Kidney epithelial cell (primary cell): ENCODE results near the gene ST8SIA5. TPM values are rescaled to one million over a fixed set of nuclear protein-coding genes. Genes with fewer than 3 reads are reported as not detected.

ENCODE experiments used
- DNase-seq: peaks from one replicate; pipeline ENCODE4 v3.0.0-alpha.2; 2010; ENCODE audit warnings: low read depth
- H3K27me3 ChIP-seq: 2 replicates; pipeline ENCODE4 v1.6.0; 2011; ENCODE audit warnings: low read length; ENCODE audit not compliant: control insufficient read depth, insufficient read depth
- H3K36me3 ChIP-seq: 2 replicates; pipeline ENCODE4 v1.5.1; 2011; ENCODE audit warnings: low read length; ENCODE audit not compliant: control insufficient read depth, insufficient read depth
- H3K4me3 ChIP-seq: 2 replicates; pipeline ENCODE4 v1.5.1; 2011; ENCODE audit warnings: low read depth, mild to moderate bottlenecking, control low read depth, low read length
- total RNA-seq: library from RNA; depleted of rRNA; stranded (reverse); fragments of >200 nt; gene quantifications from 2 replicates; pipeline ENCODE4 v1.2.3, GENCODE V29; 2015
- TF ChIP-seq, protein P1 (sequence below): IDR thresholded peaks from 2 replicates; pipeline ENCODE4 v1.5.1; 2011; ENCODE audit warnings: mild to moderate bottlenecking, moderate library complexity, low read length, control low read depth, inconsistent platforms; ENCODE audit not compliant: insufficient read depth, poor library complexity, severe bottlenecking

Gene ST8SIA5
- total RNA-seq, 1 donor from 2014 or later: under 0.01 TPM

DNA sequence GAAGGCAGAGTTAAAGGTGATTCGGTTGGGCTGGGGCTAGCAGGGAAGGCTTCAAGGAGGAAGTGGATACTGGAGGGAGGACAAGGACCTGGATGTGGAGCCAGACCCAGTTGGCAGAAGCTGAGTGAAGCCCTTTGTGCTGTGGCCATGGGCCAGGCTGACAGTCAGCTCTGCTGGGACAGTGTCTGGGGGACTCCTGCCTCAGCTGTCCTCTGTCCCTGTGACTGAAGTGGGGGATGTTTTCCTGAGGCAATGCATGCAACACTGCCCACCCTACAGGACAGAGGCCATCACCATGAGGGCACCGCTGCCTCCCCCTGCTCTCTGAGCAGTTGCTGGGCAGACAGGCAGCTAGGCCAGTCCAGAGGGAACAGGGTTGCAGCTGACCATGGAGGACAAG is 40.0 kb downstream of the ST8SIA5 start:
- H3K27me3 ChIP-seq: no peaks in the 10 kb centered on the region
- no peak for DNase-seq
- no peak overlapping the region for H3K4me3 ChIP-seq
- TF ChIP-seq, protein P1, sequence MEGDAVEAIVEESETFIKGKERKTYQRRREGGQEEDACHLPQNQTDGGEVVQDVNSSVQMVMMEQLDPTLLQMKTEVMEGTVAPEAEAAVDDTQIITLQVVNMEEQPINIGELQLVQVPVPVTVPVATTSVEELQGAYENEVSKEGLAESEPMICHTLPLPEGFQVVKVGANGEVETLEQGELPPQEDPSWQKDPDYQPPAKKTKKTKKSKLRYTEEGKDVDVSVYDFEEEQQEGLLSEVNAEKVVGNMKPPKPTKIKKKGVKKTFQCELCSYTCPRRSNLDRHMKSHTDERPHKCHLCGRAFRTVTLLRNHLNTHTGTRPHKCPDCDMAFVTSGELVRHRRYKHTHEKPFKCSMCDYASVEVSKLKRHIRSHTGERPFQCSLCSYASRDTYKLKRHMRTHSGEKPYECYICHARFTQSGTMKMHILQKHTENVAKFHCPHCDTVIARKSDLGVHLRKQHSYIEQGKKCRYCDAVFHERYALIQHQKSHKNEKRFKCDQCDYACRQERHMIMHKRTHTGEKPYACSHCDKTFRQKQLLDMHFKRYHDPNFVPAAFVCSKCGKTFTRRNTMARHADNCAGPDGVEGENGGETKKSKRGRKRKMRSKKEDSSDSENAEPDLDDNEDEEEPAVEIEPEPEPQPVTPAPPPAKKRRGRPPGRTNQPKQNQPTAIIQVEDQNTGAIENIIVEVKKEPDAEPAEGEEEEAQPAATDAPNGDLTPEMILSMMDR: no peak
- H3K36me3 ChIP-seq: no peaks in the 10 kb centered on the region

DNA sequence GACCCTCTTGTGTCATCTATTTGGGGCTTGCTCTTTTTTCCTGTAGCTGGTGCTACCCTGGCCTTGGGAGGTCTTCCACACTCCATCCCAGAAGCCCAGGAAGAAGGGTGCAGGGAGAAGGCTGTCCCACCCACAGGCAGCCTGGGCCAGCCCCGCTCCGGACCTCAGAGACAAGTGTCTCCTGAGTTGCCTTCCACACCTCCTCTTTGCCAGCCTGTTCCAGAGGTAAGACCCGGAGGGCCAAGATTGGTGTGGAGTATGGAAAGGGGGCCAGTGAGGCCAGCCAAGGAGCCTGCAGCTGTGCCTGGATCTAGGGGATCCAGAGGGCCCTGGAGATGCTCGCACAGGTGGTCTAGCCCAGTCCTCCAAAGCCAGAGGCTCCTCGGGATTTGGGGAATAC is 40.5 kb downstream of the ST8SIA5 start:
- Histone ChIP-seq H3K4me3 (no peak overlapping the region), H3K27me3 (no peaks in the 10 kb centered on the region), H3K36me3 (no peaks in the 10 kb centered on the region)
- DNase-seq: no peak
- TF ChIP-seq, protein P1: no peak

DNA sequence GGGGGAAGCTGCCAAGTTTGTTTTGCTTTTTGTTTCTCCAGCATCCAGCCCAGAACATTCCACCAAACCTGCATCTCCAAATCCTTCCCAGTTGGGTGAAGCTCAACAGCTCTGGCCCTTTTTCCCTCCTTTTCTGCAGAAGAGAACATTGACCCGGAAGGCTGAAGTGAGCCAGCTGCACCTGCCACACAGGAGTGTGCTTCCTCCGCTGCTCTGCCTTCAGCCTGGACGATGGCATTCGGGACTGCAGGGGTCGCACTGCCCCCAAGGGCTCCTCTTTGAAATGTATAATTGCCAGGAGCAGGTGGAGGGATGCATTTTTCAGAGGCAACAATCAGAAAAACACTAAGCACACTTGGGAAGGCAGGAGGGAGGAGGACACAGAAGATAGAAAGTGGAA is 41.8 kb downstream of the ST8SIA5 start:
- H3K27me3 ChIP-seq: no peaks in the 10 kb centered on the region
- TF ChIP-seq, protein P1: no peak
- no peaks in the 10 kb centered on the region for H3K36me3 ChIP-seq
- no peak overlapping the region for H3K4me3 ChIP-seq
- DNase-seq: no peak

DNA sequence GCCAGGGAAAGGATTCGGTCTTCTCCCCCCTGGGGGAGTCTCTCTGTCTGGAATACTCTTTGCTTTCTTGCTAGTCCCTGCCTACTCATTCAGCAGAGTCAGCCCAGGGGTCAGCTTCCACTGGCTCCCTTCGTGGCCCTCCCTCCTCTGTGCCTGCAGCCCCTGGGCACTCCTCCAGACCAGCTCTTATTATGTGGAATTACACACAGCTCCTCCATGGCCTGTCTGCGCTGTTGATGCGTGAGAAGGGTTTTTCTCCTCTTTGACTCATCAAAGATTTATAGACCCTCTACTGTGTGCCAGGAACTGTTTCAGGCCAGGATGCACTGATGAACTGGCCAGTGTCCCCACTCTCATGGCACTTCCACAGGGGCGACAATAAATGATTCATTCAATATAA is 44.4 kb downstream of the ST8SIA5 start:
- Histone ChIP-seq H3K36me3 (no peaks in the 10 kb centered on the region), H3K4me3 (no peak overlapping the region), H3K27me3 (no peaks in the 10 kb centered on the region)
- TF ChIP-seq, protein P1: no peak
- DNase-seq: peak; percentile 49

DNA sequence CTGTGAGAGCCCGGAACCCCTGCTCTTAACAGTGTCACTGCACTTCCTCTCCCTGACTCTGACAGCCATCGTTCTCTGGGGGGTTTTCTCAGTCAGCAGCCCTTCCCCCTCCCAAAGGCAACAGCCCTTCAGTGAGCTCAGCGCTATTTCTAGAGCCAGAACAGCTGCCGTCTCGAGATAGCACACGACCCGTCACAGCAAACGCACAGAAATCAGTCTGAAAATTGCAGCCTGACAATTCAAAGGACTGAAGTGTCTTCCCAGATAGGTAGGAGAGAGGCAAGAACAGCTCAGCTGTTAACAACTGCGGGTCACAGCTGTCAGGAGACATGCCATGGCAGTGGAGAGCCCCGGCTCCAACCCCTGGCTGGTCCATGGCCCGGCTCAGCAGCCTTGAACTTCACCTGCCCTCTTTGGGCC is 45.4 kb downstream of the ST8SIA5 start:
- DNase-seq: no peak
- Histone ChIP-seq H3K4me3 (no peak overlapping the region), H3K36me3 (no peaks in the 10 kb centered on the region), H3K27me3 (no peaks in the 10 kb centered on the region)
- TF ChIP-seq, protein P1: no peak

DNA sequence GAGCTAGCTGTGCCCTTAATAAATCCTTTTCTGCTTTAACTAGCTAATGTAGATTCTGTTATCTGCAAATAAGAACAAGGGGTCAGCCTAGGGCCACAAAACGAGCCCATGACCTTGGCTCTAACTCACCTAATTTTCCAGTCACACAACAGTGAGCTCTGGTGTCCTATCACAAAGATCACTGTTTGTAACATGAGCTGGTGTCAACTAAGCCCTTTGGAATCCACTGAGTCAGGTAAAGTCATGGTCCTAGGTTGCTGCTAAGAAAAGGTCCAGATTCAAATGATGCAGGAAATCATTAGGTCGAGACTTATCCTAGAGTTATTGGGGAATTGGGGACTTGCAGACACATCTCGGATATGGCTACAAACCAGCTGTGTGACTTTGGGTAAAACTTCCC is 49.9 kb downstream of the ST8SIA5 start:
- H3K27me3 ChIP-seq: no peaks in the 10 kb centered on the region
- TF ChIP-seq, protein P1: no peak
- peak; percentile 45 for DNase-seq
- H3K4me3 ChIP-seq: no peak overlapping the region
- H3K36me3 ChIP-seq: no peaks in the 10 kb centered on the region
